NCI-H524 (cell line): ENCODE measurements around the gene PIP4K2A.
A peak's percentile ranks its signal among the peaks of the same experiment; 100 is the strongest.

Experiments
- DNase-seq, 2 experiments: peaks; one replicate each; lab custom pipeline; 2025; lab: John Stamatoyannopoulos, UW

Gene PIP4K2A

DNA sequence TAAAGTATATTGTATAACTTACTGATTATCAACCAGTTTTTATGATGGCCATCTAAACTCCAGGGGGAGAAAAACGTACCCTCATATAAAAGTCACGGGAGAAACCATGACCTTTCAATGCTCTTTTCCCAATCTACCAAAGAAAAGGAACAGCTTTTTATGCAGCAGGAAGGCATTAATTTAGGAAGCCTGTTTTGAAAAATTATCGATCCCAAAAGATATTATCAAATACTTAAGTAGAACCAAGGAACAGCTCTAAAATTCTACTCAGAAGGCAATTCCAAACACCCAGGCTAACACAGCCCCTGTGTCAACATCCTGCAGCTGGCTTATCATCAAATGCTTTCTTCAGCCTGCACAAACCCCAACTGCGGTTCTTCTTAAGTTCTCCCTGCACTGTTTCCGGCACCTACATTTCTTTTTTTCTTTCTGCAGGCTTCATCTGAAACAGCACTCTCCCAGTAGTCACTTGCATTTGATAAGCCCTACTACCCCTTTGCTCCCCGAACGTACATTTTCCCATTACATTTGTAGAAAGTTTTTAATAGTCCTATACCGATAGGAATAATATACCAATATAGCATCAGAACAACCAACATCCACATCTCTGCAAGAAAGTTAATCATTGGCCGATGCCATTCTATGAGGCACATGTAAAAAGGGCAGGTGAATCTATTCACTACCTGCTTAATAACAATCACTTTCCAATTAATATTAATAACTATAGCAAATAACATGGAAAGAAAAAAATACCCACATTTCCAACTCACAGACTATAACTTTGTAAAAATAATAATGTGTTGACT lies 47.9 kb downstream of the PIP4K2A start:
- DNase-seq = no peak

DNA sequence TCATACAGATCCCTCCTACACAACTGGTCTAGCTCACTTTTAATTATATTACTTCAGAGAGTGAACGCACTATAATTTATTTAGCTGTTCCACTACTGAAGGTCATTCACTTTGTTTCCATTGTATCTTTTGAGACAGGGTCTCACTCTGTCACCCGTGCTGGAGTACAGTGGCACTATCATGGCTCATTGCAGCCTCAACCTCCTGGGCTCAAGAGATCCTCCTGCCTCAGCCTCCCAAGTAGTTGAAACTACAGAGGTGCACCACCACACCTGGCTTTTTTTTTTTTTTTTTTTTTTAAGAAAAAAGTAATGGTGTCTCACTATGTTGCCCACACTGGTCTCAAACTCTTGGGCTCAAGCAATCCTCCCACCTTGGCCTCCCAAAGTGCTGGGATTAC lies 49.0 kb downstream of the PIP4K2A start:
- no peak for DNase-seq

DNA sequence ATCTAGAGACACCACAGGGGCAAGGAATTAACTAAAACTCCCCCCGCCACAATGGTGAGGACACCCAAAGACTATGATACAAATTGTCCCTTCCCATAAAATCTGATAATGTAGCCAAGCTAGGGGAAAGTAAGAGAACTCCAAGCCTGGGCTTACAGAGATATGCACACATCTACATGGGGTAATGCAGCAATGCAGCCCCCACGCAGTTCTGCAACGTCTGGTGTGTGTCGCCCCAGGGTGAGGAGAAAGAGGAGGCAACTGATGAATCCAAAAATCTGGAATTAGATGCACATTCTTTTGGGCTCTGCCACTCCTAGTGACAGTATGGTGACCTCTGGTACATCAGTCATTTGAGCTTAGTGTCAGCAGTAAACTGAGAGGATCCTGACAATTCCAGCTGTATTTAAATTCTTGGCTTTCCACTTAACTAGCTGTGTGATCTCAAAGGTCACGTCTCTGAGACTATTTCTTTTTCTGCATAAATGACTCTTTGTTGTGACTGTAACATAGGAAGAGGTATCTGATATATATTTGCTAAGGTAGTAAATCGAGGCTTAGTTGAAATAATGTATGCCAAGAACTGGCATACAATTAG lies 51.5 kb downstream of the PIP4K2A start:
- no peak for DNase-seq

DNA sequence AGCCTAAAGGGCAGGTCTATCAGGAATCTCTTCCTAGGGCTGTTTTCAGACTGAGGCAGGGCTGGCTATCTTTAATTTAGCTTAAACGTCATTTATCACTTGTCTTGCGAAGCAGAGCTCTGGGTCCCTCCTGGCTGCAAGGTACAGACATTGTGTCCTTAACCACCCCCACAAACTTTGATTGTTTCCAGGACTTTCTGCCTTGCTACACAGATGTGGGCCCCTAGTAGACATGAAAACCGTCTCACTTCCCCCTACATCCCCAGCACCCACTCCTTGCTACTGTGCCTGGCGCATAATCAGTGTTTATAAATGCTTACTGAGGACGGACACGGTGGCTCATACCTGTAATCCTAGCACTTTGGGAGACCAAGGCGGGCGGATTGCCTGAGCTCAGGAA lies 54.5 kb downstream of the PIP4K2A start:
- no peak for DNase-seq

DNA sequence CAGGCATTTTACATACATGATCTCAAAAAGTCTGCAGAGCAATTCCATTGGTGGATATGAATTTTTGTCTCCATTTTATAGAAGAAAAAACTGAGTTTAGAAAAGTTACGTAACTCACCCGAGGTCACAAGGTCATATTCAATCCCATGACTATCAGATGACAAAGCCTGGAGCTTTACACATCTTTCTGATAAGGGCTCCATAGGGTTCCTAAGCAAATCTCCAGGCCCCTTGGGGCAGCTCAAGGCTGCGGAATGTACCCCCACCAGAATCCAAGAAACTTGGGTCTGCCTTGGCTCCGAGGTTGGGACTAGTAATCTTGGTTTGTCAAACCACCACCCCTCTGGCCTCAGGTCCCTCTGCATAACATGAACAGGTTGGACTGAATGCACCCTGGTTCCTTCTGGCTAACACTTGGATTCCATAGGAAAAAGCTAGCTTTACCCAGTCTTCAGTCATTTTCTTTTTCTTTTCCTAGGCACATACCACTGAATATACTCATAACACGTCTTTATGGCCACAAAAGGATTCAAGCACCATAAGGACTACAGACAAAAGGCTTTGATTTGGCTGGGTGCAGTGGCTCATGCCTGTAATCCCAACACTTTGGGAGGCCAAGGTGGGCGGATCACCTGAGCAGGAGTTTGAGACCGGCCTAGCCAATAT lies 55.5 kb downstream of the PIP4K2A start:
- no peak for DNase-seq

DNA sequence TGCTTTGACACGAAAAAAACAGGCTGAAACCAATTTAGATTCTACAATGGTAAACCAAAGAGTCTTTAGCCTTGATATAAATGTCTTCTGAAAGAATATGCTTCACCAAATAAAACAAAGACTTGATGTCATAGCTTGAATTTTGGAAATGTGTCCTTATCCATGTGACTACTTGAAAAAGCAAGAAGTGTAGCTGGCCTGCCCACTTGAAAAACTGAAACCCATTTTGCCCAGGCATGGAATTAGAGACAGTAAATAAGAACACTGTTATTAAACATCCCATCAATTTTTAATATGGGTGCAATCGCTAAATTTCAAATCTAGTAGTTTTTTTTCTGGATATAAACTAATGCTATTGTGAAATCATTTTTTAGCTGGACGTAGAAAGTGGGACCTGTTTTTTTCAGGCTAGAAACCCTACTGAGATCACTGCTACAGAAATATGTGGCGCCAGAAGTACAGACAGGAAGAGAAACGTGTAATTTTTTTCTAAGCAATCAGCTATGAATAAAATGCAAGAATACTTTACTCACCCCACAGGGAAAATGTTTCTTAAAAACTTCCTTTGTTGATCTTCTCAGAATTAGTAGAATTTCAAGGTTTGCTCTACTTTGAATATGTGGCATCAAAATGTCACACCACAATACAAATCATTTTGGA lies 56.7 kb downstream of the PIP4K2A start:
- DNase-seq = no peak

DNA sequence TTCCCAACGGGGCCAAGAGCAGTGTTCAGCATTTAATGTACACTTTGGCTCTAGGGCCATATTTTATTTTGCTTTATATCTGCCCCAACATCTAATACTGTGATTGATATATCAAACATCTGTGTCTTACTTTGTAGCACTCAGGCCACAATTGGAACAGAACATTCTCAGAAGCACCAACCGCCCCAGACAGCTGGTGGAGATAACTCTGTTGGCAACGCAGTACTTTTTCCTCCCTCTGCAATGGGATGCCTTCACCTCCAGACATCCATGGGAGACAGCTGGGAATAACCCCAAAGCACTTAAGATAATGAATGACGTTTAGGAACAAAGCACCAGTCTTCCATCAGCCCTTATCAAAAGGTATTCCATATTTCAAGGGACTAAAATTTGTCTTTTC lies 57.4 kb downstream of the PIP4K2A start:
- peak in 1 of 2 experiments; percentile 15 for DNase-seq

DNA sequence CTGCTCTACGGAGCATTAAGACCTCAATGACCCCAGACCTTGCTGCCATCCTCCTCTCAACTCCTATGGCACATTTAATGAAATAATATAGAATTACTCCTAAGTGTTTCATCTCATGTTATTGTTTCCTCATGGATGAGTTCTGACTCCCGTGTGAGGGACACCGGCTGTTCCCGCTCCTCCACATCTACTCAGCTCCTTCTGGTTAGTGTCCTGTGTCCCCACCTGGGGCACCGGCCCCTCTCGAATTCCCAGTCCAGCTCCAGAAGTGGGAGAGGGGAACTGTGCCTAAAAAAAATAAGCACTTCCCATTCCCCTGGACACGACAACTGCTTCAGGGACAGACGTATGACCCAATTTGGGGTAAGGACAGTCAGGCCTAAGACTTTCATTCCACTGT lies 58.3 kb downstream of the PIP4K2A start:
- DNase-seq = no peak

DNA sequence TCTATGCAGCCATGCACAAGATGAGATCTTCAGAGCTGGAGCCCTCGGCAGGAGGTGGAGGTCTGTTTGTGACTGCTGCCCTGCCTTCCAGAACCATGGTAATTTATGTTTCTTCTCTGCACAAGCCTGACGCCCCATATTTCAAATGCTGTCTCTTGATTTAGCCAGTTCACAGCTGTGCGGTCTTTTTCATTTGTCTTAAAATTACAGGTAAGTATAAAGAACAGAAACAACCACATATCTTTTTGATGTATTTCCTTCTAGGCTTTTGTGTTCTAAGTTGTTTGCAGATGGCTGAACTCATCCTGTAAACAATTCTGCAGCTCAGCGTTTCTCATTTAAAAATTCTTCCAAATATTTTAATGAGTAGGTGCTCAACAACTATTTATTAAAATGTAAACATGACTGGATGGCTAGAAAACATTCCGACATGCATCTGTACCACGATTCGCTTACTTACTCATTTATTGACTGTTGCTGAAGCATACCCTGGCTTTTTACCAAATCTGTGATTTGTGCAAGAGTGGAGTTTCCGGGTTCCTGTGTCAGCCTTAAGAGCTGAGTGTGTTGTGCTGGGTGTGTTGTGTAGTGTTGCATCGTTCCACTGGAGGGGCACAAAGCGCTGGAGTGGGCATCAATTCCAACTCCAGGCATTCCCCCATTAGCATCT lies 58.9 kb downstream of the PIP4K2A start:
- DNase-seq = no peak

DNA sequence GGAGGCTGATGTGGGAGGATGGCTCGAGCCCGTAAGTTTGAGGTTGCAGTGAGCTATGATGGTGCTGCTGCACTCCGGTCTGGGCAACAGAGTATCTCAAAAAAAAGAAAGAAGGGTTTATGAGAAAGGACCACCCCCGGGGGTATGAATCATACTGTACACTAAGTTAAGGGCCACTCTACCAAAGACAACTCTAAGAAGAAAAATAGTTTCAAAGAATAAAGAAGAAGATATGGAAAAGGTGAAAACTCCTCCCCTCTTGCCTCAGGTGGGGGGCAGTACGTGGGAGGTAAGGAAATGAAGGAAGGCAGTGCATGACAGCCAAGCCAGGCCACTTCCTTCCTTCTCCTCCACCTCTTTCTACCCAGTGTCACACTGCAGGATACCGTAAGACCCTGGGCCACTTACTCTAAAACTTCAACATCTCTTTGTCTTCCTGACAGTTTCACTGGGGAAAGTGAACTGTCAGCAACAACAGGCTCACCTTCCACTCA lies 61.3 kb downstream of the PIP4K2A start:
- no peak for DNase-seq

DNA sequence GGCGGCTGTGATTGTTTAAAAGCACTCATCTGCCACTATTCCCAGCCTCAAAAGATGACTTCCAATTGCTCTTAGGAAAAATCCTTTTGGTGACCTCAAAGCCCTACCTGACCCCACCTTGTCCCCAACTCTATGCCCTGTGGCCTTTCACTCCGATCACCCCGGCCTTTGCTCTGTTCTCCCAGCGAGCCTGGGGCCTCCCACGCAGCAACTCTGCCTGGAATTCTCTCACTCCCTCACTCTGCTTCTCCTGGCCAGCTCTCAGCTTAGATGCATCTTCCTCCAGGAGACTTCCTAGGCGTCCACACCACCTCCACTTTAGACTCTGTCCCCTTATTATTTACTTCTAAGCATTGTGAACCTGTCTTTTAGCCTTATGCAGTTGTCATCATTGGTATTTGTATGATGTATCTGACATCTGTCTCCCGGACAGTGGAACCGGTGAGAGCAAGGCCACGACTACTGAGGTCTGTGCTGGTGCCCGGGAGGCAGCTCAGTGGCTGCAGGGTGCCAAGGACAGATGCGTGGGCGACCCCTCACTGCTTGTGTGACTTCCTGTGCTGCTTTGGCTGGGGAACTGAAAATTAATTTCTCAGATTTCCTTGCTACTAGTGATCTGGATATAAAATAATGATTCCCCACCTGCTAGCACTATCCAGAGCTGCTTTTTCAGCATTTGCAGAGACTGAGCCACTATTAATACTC lies 63.0 kb downstream of the PIP4K2A start:
- DNase-seq = no peak

DNA sequence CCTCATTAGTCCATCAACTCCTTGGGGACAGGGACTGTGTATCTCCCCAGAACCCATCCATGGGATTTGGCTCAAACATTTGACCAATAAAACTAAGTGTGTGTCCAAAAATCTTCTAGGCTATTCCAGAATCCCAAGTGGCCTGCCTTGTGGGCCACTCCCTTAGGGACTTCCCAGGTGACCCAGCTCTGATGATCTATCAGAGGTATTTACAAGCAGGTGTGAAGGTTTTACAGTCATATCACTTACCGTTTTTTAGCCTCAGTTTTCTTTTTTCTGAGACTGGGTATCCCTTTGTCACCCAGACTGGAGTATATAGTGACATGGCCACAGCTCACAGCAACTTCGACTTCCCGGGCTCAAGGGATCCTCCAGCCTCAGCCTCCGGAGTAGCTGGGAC lies 64.4 kb downstream of the PIP4K2A start:
- no peak for DNase-seq

DNA sequence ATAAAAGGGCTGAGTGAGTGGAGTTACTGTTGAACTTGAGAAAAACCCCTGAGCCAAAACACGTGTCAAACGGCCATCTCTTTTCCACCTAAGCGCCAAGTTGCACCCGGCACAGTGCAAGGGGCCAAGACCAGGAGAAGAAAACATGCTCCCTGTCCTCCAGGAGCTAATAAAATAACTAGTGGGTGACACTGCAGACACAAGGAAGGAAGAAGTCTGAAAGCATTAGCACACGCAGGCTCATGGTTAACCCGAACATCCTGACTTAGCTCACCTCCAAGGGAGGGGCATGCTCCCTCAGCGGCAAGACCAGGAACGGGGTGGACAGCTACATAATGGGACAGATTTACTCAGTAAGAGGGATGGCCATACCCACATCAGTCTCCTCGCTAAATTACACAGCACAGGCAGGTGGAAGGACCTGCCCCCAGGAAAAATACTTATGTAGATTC lies 65.0 kb downstream of the PIP4K2A start:
- DNase-seq = no peak

DNA sequence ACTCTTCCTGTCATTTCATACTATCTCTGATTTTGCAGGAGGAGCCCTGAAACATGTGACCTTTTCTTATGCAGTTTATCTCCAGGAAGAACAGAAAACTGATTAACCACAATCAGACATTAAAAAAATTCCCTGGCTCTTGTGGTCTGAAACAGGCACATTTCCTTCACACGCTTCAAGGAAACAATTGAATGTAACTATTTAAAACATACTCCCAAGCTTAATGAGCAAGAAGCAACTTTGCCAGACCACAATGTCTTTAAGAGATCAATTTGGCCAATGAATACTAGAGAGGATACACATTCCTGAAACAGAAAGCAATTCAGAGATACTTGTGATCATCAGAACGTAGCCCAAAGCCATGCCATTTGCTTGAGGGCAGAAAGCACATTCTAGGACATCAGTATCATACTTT lies 65.8 kb downstream of the PIP4K2A start:
- no peak for DNase-seq

DNA sequence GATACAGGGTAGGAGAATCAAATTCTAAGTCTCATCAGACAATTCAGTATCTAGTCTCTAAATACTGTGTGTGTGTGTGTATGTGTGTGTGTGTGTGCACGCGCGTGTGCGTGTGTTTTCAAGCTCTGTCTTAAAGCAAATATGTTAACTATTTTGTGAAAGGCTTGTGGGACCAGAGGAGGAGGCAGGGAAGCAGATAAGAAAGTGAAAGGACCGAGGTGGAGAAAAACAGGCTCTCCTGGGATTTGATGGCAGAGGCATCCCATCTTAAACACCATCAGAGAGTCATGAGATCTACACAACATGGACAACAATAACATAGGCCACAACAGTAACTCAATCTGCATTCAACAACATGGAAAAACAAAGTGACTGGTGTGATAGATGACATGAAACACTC lies 67.1 kb downstream of the PIP4K2A start:
- no peak for DNase-seq

DNA sequence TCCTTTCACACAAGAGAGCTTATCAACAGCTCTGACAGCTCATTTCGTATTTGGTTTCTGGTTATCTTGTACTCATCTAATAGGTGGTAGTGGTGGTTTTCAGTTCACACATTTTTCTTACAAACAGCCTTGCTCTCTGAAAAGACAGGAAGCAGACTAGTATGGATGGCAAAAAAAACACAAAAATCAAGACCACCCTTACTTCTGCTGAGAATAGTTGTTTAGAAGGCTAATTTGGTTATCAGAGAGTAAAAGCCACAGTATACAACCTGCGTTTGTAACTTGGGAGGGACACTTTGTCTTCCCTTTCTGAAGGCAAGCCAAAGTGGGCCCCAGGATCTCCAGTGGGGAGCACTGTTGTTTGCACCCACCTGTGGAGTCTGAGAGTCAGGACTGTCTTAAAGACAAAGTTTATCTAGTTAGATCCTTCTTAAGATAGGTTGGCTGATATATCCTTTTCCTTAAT lies 68.0 kb downstream of the PIP4K2A start:
- DNase-seq = no peak

DNA sequence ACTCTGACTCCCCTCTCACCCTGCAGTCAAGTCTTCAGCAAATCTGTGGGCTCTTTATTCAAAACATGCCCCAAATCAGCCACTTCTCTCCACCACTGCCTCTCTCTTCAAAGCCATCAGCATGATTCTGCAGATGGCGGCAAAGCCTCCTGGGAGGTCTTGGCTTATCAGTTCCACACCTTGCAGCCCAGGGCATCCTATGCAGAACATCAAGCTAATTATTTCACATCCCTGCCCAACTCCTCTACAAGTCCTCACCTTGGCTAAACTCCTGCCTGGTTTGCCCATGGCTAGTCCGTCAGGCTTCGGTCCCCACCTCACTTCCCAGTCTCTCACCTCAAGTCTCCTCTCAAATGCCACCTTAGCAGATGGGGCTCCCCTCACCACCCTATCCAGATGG lies 70.2 kb downstream of the PIP4K2A start:
- peak in 1 of 2 experiments; percentile 64 for DNase-seq

DNA sequence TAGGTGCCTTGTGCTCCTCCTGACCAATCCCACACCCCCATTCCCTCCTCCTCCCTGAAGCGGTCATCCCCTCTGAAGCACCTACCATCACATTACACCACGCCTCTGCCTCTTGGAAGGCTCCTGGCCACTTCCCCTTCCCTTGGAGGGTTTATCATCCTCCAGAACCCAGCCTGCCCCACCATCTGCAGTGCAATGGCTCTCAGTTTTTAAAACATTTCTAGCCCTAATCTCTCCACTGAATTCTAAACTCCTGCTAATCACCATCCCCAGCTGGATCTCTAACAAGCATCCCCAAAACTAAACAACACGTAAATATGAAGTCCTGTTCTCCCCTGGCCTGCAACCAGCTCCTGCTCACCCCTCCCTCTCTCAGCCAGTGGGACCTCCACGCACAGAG lies 70.6 kb downstream of the PIP4K2A start:
- DNase-seq = peak in 1 of 2 experiments; percentile 18

DNA sequence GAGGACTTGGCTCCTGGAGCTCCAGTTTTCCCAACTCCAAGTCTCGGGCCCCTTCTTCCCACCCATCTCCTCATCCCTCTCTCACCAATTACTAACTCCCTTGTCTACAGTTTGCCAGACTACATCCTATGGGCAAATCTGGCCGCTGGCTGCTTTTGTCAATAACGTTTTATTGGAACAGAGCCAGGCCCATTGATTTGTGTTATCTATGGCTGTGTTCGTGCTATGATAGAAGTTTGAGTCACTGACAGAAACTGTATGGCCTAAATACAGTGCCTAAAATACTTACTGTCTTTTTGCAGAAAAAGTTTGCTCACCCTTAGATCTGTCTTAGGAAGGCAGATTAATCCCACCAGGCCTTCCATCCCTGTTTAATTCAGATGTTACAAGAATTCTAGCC lies 71.3 kb downstream of the PIP4K2A start:
- DNase-seq = no peak

DNA sequence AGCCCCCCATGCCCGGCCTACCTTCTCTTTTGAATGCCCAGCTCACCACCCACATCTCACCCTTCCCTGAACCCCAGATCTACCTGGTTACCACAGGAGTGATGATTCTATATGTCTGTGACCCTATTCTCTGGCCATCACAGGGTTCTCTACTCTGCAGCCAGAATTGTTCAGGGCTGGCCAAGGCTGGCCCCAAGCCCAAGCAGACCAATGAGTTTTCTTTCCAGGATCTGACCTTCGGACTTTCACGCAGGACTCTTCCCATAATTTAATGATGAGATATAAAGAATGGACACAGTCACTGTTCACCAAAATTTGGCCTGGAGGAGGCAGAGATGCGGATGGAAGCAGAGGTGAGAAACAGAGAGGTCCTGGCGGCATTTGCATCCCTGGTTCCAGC lies 72.6 kb downstream of the PIP4K2A start:
- DNase-seq = no peak

DNA sequence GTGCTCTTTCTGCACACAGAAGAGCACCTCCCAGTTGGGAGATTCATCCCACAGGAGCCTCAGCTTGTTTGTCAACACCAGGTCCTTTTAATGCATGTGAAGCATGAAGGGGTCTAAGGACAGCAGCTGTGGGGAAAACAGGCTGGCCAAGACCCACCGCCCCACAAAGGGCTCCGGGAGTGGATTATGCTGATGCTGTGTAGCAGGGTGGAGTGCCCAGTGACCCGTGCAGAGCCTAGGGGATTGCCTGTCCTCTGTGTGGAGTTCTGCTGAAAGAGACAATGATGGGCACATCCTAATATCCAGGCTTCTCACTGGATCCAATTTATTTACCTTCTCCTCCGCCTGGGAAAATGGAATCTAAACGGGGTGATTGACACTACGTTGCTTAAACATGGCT lies 74.0 kb downstream of the PIP4K2A start:
- no peak for DNase-seq
